ENCODE data around the gene ACOX2. TPM values are rescaled to one million over a fixed set of nuclear protein-coding genes. Genes with fewer than 3 reads are reported as not detected.

ACOX2 gene
- total and polyA plus RNA-seq, 2 donors (not counting 3 experiments of a cell fraction or from before 2014, with no cell fraction given): 1.5 to 10.5 TPM

DNA sequence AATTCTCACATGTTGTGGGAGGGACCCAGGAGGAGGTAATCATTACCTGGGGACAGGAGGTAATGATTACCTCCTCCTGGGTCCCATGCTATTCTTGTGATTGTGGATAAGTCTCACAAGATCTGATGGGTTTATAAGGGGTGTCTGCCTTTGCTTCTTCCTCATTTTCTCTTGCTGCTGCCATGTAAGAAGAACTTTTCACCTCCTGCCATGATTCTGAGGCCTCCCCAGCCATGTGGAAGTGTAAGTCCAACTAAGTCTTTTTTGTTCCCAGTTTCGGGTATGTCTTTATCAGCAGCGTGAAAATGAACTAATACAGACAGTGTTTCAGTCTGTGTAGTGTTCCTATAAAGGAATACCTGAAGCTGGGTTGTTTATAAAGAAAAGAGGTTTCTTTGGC is 58.2 kb downstream of the ACOX2 start:
- CTCF ChIA-PET: interaction anchor here (1.2 kb wide), 1 partner anchor 13 kb away, joined by 4 read pairs; the partner anchor contains the start of gene KCTD6
- no peaks in the 10 kb centered on the region for H3K4me1 ChIP-seq (ENCODE audit: control insufficient read depth, extremely low read depth, insufficient read depth, low read length)
- TF ChIP-seq POLR2A (IDR thresholded peaks at IDR 0.05; ENCODE audit: low read depth, low read length): no peak
- TF ChIP-seq MYC (IDR thresholded peaks at IDR 0.05; ENCODE audit: low read depth, low read length): no peak
- TF ChIP-seq, protein P1, sequence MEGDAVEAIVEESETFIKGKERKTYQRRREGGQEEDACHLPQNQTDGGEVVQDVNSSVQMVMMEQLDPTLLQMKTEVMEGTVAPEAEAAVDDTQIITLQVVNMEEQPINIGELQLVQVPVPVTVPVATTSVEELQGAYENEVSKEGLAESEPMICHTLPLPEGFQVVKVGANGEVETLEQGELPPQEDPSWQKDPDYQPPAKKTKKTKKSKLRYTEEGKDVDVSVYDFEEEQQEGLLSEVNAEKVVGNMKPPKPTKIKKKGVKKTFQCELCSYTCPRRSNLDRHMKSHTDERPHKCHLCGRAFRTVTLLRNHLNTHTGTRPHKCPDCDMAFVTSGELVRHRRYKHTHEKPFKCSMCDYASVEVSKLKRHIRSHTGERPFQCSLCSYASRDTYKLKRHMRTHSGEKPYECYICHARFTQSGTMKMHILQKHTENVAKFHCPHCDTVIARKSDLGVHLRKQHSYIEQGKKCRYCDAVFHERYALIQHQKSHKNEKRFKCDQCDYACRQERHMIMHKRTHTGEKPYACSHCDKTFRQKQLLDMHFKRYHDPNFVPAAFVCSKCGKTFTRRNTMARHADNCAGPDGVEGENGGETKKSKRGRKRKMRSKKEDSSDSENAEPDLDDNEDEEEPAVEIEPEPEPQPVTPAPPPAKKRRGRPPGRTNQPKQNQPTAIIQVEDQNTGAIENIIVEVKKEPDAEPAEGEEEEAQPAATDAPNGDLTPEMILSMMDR (IDR thresholded peaks at IDR 0.05; ENCODE audit: extremely low read depth in 1 of 2, insufficient read depth in 1 of 2, low read depth in 1 of 2, low read length in 2 of 2): no peak
- no peak for TF ChIP-seq GATA2 (IDR thresholded peaks at IDR 0.05; ENCODE audit: insufficient read depth, insufficient read length, low read depth, low read length)
- TF ChIP-seq POLR2AphosphoS5 (IDR thresholded peaks at IDR 0.05; ENCODE audit: insufficient read depth, low read depth, low read length): no peak
- TF ChIP-seq JUN (IDR thresholded peaks at IDR 0.05; ENCODE audit: borderline replicate concordance, insufficient read depth, insufficient read length, low read depth): no peak
- TF ChIP-seq, protein P2, sequence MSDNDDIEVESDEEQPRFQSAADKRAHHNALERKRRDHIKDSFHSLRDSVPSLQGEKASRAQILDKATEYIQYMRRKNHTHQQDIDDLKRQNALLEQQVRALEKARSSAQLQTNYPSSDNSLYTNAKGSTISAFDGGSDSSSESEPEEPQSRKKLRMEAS (IDR thresholded peaks at IDR 0.05; ENCODE audit: insufficient read depth, insufficient read length): no peak
- TF ChIP-seq EZH2 (IDR thresholded peaks at IDR 0.05; ENCODE audit: borderline replicate concordance, low read depth, low read length, severe bottlenecking): no peak
- no peak for TF ChIP-seq FOS (IDR thresholded peaks at IDR 0.05; ENCODE audit: borderline replicate concordance, insufficient read depth, low read length)
- no peak overlapping the region for H3K27ac ChIP-seq (ENCODE audit: insufficient read depth, low read depth, low read length)
- dilution Hi-C loops (cut with MboI; ENCODE audit: extremely low pct_ligation_motif_present, low sequenced_read_pairs) (no loop called here), intact Hi-C loops (cut with micrococcal nuclease) (no loop called here)
- no peak for DNase-seq (ENCODE audit: low read depth, low spot score)
- H3K27me3 ChIP-seq (ENCODE audit: control insufficient read depth in 2 of 2, insufficient read depth in 2 of 2, low read length in 2 of 2): peaks cover 4% of the 10 kb centered on the region in 2 experiments
- BruUV-seq (replicated peaks): no TSS peak
- no peaks in the 10 kb centered on the region for H3K79me2 ChIP-seq (ENCODE audit: control insufficient read depth, insufficient read depth, low read length)
- H3K36me3 ChIP-seq (ENCODE audit: control insufficient read depth in 2 of 2, extremely low read depth in 1 of 2, insufficient read depth in 2 of 2, low read length in 2 of 2): no peaks in the 10 kb centered on the region
- FAIRE-seq: no peak
- no peak overlapping the region for H3K4me3 ChIP-seq (replicated peaks in 1 of 3; ENCODE audit: insufficient read depth in 1 of 3, low read depth in 1 of 3, low read length in 3 of 3)
- H3K9me3 ChIP-seq (replicated peaks; ENCODE audit: control insufficient read depth, insufficient read depth, low read length): no peaks in the 10 kb centered on the region
- no peaks in the 10 kb centered on the region for H3K9me1 ChIP-seq (replicated peaks; ENCODE audit: control insufficient read depth, extremely low read depth, insufficient read depth, low read length)
- H2AFZ ChIP-seq (ENCODE audit: low read depth, low read length): no peak overlapping the region
- H4K20me1 ChIP-seq (replicated peaks; ENCODE audit: control insufficient read depth, extremely low read depth, insufficient read depth, low read length): no peaks in the 10 kb centered on the region
- H3K9ac ChIP-seq (replicated peaks; ENCODE audit: extremely low read depth, insufficient read depth, low read length): no peak overlapping the region
- H3K4me2 ChIP-seq (ENCODE audit: insufficient read depth, low read length): no peak overlapping the region
- POLR2A ChIA-PET: no interaction called here
